Measurements from ENCODE around the gene RPL37.
"Not testable (repeated sequence)": the region's sequence is repeated elsewhere in the genome, so short reads cannot be mapped to it uniquely, and the experiment has no call there.

Gene RPL37

GRCh38 chr5:40833712-40834229 lies 1.3 kb downstream of the RPL37 start:
- DNase-seq: no peak

- no peak for DNase-seq
Observed at GRCh38 chr5:40832345-40832744, 2.7 kb downstream of the RPL37 start.

- no peak for DNase-seq
Observed at GRCh38 chr5:40831346-40832210, 3.4 kb downstream of the RPL37 start.

- DNase-seq: no peak
Observed at GRCh38 chr5:40829748-40830533, 5.1 kb downstream of the RPL37 start.

GRCh38 chr5:40828690-40829661 lies 6.0 kb downstream of the RPL37 start:
- no peak for DNase-seq

- DNase-seq: no peak
Observed at GRCh38 chr5:40828021-40828631, 6.9 kb downstream of the RPL37 start.

GRCh38 chr5:40827188-40827977 lies 7.6 kb downstream of the RPL37 start:
- DNase-seq: no peak

- DNase-seq: no peak
Observed at GRCh38 chr5:40826489-40827187, 8.4 kb downstream of the RPL37 start.

GRCh38 chr5:40825461-40826043 lies 9.5 kb downstream of the RPL37 start:
- not testable (repeated sequence) for DNase-seq

- no peak for DNase-seq
Observed at GRCh38 chr5:40823459-40823858, 11.6 kb downstream of the RPL37 start.

GRCh38 chr5:40813698-40814281 lies 21.2 kb downstream of the RPL37 start:
- no peak for DNase-seq

- DNase-seq: no peak
Observed at GRCh38 chr5:40812125-40812524, 22.9 kb downstream of the RPL37 start.

- no peak for DNase-seq
Observed at GRCh38 chr5:40801771-40802562, 33.1 kb downstream of the RPL37 start.

- no peak for DNase-seq
Observed at GRCh38 chr5:40799258-40799657, 35.8 kb downstream of the RPL37 start.

GRCh38 chr5:40798801-40799210 lies 36.2 kb downstream of the RPL37 start:
- DNase-seq: no peak

- peak; percentile 90 for DNase-seq
Observed at GRCh38 chr5:40798012-40798800, 36.8 kb downstream of the RPL37 start, which contains the start of gene PRKAA1. Gene PRKAA1, minus strand, starts transcription at chr5:40798374. Its CDS starts 185 bp downstream, at chr5:40798189.

- DNase-seq: peak; percentile 83
Observed at GRCh38 chr5:40797273-40798011, 37.6 kb downstream of the RPL37 start.

All from CD4-positive, alpha-beta T cell treated with Interleukin-17A for 1 hour (primary cell).